ENCODE results near the gene PDLIM1. TPM values are rescaled to one million over a fixed set of nuclear protein-coding genes. Genes with fewer than 3 reads are reported as not detected.
A peak's percentile ranks its signal among the peaks of the same experiment; 100 is the strongest.

Gene PDLIM1
- polyA plus RNA-seq, 10 donors: 30.8 to 68.4 (median 49.6) TPM

DNA sequence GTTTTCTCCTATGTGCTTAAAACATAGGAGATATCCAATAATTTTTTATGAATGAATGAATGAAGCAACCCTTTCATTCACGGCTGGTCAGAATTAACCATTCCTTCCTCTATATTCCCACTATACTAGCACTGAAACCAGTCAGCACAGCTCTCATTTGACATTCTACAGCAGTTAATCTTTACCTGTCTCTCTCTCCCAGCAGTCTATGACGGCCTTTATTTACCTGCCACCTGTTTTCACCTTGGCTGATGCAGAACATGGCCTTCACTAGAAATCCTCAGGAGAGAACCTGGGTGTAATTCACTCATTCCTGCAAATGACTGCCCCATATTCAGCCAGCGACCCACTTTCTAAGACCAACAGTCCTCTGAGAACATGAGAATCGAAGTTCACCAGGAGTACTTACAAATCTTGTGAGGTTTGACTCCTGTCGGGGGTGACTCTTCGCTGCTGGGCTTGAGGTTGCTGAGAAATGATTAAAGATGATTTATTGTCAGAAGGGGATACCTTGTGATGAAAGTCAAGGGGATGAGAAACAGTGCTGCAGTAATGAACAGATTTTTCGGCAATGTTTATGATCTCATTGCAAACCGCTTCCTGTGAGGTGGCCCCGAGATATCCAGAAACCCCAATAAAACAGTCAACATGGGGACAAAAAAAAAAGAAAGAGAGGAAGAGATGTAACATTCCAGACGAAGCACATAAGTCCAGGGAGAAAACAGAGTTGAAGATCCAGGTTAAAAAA lies 30.9 kb upstream of the PDLIM1 start:
- no peak for DNase-seq

DNA sequence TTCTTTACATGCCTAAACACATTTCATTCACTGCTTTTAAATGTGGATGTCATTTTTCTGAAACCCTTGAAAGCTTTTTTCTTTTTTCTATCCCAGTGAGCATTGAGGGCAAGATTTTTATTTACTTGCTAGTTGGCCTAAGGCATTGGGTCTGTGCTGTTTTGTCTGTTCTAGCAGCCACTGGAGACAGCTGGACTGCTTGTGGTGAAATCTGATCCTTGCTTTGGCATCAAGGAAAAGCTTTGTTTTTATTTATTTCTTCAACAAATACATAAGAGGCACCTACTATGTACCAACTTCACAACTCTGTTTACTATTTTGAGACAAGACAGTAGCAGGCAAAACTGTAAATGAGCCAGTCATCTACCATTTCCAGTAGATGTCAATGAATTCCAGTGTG lies 28.4 kb upstream of the PDLIM1 start:
- no peak for DNase-seq

GRCh38 chr10:95315509-95315908 lies 24.7 kb upstream of the PDLIM1 start:
- no peak for DNase-seq

- DNase-seq: no peak
Measured at GRCh38 chr10:95314192-95314918, 23.6 kb upstream of the PDLIM1 start.

GRCh38 chr10:95312986-95313495 lies 22.2 kb upstream of the PDLIM1 start:
- DNase-seq: no peak

- DNase-seq: no peak
Measured at GRCh38 chr10:95312257-95312656, 21.5 kb upstream of the PDLIM1 start.

- DNase-seq: no peak
Measured at GRCh38 chr10:95309958-95310357, 19.2 kb upstream of the PDLIM1 start.

GRCh38 chr10:95308389-95309302 lies 17.8 kb upstream of the PDLIM1 start:
- peak in 2 of 3 donors; percentile 39 to 96 for DNase-seq

- no peak for DNase-seq
Measured at GRCh38 chr10:95306851-95307250, 16.0 kb upstream of the PDLIM1 start.

DNA sequence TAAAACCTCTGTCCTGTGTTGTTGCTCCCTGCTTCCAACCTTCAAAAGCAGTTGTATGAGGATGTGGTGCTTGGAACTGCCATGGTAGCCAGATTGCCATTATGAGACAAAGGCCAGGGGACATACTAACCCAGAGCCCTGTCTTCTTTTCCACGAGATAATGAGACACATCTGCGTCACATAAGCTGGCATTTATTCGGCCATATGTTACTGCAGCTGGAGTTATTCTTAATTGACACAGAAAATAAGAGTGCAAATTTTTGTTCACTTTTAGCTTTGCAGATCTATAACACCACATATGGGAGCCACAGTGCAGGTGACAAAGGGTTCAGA lies 15.5 kb upstream of the PDLIM1 start:
- DNase-seq: no peak

- no peak for DNase-seq
Measured at GRCh38 chr10:95305606-95306317, 15.0 kb upstream of the PDLIM1 start.

DNA sequence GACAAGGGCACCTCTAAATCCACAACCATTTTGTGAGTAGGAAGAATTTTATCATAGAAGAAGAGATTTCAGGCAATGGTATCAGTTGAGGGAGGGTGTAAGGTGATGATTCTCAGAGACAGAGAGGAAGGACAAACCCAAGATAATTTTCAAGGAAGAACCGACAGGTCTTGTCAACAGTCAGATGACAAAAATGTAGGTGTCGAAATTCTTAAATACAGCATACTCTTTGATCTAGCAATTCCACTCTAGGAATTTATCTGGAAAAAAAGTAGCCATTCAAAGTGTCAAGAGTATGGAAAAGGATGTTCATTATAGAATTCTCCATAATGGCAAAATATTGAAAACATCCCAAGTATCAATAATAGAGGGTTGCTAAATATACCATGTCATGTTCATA lies 14.2 kb upstream of the PDLIM1 start:
- no peak for DNase-seq

DNA sequence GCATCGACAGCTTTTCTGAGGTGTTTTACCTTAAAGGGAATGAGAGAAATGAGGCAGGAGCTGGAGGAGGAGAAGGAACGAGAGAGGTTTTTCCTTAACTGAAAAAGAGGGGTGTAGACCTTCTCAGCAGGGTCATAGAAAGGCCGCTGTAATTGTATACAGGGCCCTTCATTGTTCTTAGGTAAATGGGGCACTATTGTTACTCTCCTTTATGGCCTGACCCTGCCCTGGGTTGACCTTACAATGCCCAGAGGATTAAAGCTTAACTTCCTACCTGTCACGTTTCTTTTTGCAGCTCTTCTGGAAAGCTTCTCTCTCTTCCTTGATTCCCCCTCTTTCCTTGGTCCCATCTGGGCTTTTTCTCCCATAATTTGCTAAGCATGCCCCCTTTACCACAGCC lies 13.7 kb upstream of the PDLIM1 start:
- no peak for DNase-seq

DNA sequence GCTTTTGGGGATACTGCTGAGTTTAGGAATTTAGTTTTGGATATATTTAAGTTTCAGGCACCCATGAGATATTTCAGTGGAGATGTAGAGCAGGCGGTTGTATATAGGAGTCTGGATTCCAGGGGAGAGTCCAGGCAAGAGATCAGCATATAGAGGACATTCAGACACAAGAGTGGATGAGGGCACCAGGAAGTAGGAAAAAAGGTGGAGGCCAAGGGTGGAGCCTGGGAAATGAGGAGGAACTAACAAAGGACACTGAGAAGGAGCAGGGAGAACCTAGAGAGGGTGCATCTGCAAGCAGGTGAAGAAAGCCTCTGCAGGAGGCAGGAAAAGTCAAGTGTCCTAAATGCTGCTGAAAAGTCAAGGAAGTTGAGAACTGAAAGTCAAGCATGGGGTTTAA lies 13.1 kb upstream of the PDLIM1 start:
- no peak for DNase-seq

GRCh38 chr10:95303535-95303934 lies 12.7 kb upstream of the PDLIM1 start:
- DNase-seq: peak in 1 of 3 donors; percentile 54

GRCh38 chr10:95300022-95300539 lies 9.3 kb upstream of the PDLIM1 start:
- no peak for DNase-seq

DNA sequence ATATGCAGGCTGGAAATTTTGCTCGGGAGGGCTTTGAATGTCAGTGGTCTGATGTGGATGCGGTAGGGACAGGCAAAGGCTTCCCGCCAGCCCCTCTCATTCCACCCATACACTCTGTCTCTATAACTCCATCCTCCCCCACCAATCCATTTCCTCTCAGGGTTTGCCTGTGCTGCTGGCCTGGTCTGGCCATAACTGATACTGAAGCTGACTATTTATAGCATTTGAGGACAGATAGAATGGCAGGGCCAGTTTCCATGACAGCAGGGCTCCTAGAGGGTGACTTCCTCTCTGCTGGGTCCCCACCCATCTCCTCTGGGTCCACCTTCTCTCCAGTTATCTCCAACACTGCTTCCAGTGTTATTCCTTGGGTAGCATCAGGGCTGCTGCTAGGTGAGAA lies 6.6 kb upstream of the PDLIM1 start:
- no peak for DNase-seq

DNA sequence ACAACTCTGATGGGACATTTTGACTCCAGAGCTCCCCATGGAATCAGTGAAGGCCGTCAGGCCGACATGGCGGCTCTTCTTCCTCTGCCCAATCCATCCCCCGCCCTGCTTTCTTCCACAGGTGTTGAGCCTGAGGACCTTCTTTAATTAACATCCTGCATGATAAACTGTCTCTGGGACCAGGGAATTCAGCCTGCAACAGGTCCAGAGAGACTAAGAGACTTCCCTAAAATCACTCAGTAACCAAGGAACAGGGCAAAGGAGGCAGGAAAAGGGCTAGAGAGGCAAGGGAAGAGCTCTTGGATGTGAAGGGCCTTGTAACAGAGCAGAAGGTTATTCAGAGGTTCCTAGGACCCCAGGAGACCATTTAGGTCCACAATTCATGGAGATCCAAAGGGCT lies 6.0 kb upstream of the PDLIM1 start:
- no peak for DNase-seq

- DNase-seq: peak in 2 of 3 donors; percentile 29 to 66
Measured at GRCh38 chr10:95295031-95295755, 4.4 kb upstream of the PDLIM1 start.

DNA sequence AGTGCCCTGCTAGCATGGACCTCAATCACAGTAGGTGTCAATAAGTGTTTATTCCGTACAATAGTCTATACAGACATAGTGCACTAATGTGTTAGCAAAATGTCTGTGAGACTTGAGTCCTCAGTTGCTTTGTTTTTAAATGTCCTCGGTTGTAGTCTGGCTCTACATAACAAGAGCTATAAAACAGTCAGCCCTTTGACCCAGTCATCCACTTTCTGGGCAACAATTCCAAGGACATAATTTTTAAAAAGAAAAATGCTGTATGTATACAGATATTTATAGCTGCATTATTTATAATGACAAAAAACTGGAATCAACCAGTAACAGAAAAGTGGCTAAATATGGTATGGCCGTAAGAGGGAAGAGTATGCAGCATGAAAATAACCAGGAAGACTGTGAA lies 2.8 kb upstream of the PDLIM1 start:
- DNase-seq: no peak
